HG02943 (cell line): Measurements from ENCODE around the gene PRR20B.
"Not testable (repeated sequence)": the region's sequence is repeated elsewhere in the genome, so short reads cannot be mapped to it uniquely, and the experiment has no call there.

Source experiments
- ATAC-seq: cut with Tn5 transposase; IDR thresholded peaks from one replicate; pipeline ENCODE4 v1.9.1; 2021; ENCODE audit warnings: mild to moderate bottlenecking, low read depth, moderate library complexity; ENCODE audit not compliant: unreplicated experiment

The PRR20B gene

DNA sequence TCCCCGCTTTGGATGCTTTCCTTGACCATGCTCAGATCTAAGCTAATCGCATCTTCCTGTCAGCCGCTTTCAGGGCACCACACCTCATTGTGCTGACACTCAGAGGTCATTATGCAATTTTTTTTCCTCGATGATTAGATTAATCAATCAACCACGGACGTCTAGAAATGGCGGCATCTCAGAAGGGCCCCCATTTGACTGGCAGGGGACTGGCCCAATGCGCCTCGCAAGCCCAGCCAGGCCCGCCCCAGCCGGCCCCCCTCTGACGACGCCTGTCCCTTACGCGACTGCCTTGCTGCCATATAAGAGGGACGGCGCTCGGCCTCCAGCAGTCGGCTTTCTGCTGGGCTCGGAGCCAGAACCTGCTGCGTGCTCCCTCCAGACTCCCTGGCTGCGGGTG is at the start of gene PRR20B:
PRR20B (plus strand) TSS at position 301 of the 400 bp plus-strand sequence. CDS start 387 bp downstream, outside the sequence.
- ATAC-seq: not testable (repeated sequence)

- ATAC-seq: no peak
Observed at GRCh38 chr13:57114945-57115344, 32.3 kb upstream of the PRR20B start.

DNA sequence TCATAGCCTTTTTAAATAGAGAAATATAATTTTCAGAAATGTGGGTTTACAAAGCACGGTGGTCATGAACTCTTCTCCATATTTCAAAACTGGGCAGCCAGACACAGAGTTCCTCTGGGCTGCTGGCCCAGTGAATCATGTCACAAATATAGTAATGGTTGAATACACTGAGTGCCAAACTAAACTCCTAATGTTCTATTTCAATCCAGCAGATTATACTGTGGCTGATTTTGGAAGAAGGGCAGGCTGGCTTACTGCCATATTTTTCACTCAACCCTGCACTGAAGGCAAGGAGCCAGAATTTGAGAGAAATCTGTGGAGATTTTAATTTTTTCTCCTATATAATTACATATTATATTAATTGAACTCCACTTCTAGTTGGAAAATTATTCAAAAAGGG is 23.6 kb upstream of the PRR20B start:
- ATAC-seq: no peak

DNA sequence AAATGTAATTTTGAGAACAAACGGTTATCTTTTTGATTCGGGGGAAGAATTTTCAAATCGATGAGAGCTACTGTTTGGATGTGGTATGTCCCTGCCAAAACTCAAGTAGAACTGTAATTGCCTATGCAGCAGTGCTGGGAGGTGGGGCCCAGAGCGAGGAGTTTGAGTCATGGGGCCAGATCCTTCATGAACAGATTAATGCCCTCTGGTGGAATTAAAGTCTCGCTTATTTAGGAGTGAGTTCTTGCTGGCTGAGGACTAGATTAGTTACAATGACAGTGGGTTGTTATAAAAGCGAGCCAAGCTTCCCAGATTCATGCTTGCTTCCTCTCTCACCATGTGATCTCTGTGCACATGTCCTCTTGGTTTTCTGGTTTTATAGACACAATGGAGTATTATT is 18.4 kb upstream of the PRR20B start:
- ATAC-seq: no peak

GRCh38 chr13:57136093-57136492 is 11.2 kb upstream of the PRR20B start:
- ATAC-seq: no peak

GRCh38 chr13:57137585-57137984 is 9.7 kb upstream of the PRR20B start:
- ATAC-seq: no peak

DNA sequence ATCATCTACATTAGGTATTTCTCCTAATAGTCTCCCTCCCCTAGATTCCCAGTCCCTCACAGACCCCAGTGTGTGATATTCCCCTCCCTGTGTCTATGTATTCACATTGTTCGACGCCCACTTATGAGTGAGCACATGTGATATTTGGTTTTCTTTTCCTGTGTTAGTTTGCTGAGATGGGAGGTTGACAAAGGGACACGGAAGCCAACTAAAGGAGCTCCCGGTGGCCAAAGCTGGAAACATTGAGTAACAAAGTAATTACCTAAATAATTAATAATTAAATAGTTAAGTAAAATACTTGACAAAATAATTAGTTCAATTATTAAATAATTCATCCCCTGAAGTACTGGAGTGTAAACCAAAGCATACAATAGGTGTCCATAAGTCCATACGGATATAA is 8.3 kb upstream of the PRR20B start:
- ATAC-seq: no peak

DNA sequence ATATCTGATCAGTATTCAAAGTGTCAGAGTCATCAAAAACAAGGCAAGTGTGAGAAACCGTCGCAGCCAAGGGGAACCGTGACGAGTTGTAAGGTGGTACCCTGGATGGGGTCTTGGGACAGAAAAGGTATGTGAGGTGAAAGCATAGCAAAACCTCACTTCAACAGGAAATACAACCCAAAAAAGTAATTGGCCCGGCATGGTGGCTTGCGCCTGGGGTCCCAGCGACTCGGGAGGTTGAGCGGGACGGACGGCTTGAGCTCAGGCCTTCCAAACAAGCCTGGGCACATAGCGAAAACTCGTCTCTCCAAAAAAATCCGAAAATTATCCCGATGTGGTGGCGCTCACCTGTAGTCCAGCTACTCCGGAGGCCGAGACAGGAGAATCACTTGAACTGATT is 7.5 kb upstream of the PRR20B start:
- not testable (repeated sequence) for ATAC-seq

- not testable (repeated sequence) for ATAC-seq
Observed at GRCh38 chr13:57140235-57140968, 6.9 kb upstream of the PRR20B start, which contains the start of gene PRR20A. Gene PRR20A, plus strand, starts transcription at chr13:57140918. Its CDS starts 387 bp downstream, at chr13:57141305.

GRCh38 chr13:57148106-57148505 is 818 bp downstream of the PRR20B start:
- ATAC-seq: not testable (repeated sequence)

GRCh38 chr13:57153761-57154160 is 6.5 kb downstream of the PRR20B start, which contains the start of gene PRR20C:
Gene PRR20C, plus strand, starts transcription at chr13:57154061. Its CDS starts 387 bp downstream, at chr13:57154448.
- not testable (repeated sequence) for ATAC-seq

- not testable (repeated sequence) for ATAC-seq
Observed at GRCh38 chr13:57160332-57160731, 13.0 kb downstream of the PRR20B start, which contains the start of gene PRR20D. Gene PRR20D, plus strand, starts transcription at chr13:57160632. Its CDS starts 387 bp downstream, at chr13:57161019.

- ATAC-seq: not testable (repeated sequence)
Observed at GRCh38 chr13:57166897-57167296, 19.6 kb downstream of the PRR20B start, which contains the start of gene PRR20E. Gene PRR20E, plus strand, starts transcription at chr13:57167197. Its CDS starts 387 bp downstream, at chr13:57167584.

- ATAC-seq: no peak
Observed at GRCh38 chr13:57191667-57192066, 44.4 kb downstream of the PRR20B start.
